HCEC 1CT (cell line): ENCODE measurements around the gene GLI1.
"Not testable (repeated sequence)": the region's sequence is repeated elsewhere in the genome, so short reads cannot be mapped to it uniquely, and the experiment has no call there.

Experiments used
- DNase-seq: peaks from one replicate; pipeline ENCODE4 v3.0.0-alpha.2; 2017

GLI1 gene

DNA sequence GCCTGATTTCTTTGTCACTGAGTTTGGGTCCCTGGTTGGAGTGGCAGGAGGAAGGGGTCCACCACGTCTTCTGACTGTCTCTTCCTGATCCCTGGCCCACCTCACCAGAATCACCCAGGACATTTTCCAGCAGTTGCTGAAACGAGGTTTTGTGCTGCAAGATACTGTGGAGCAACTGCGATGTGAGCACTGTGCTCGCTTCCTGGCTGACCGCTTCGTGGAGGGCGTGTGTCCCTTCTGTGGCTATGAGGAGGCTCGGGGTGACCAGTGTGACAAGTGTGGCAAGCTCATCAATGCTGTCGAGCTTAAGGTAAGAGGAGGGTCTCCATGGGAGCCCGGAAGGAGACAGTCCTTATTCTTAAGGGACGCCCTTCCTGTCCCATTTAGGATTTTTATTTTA is 40.6 kb downstream of the GLI1 start:
- DNase-seq = no peak

DNA sequence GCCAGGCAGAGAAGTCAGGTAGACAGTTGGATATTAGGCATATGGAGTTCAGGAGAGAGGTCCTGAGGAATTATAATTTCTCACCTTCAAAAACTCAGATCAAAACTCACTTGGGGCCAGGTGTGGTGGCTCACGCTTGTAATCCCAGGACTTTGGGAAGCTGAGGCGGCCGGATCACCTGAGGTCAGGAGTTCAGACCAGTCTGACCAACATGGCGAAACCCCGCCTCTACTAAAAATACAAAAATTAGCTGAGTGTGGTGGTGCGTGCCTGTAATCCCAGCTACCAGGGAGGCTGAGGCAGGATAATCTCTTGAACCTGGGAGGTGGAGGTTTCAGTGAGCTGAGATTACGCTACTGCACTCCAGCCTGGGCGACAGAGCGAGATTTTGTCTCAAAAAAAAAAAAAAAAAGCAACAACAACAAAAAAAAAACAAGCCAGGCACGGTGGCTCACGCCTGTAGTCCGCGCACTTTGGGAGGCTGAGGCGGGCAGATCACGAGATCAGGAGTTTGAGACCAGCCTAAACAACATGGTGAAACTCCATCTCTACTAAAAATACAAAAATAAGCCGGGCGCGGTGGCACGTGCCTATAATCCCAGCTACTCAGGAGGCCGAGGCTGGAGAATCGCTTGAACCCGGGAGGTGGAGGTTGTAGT is 42.9 kb downstream of the GLI1 start:
- not testable (repeated sequence) for DNase-seq

DNA sequence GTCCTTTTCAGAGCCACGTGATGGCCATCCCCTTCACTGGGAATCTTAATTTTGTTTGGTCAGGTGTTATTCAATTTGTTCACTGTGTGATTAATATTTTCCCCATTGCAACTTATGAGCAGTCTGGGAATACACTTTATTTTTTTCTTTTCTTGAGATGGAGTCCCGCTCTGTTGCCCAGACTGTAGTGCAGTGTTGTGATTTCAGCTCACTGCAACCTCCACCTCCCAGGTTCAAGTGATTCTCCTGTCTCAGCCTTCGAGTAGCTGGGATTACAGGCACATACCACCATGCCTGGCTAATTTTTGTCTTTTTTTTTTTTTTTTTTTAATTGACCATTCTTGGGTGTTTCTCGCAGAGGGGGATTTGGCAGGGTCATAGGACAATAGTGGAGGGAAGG is 47.0 kb downstream of the GLI1 start:
- not testable (repeated sequence) for DNase-seq

DNA sequence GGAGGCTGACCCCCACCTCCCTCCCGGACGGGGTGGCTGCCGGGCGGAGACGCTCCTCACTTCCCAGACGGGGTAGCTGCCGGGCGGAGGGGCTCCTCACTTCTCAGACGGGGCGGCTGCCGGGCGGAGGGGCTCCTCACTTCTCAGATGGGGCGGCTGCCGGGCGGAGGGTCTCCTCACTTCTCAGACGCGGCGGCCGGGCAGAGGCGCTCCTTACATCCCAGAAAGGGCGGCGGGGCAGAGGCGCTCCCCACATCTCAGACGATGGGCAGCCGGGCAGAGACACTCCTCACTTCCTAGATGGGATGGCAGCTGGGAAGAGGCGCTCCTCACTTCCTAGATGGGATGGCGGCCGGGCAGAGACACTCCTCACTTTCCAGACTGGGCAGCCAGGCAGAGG is 48.2 kb downstream of the GLI1 start:
- not testable (repeated sequence) for DNase-seq

DNA sequence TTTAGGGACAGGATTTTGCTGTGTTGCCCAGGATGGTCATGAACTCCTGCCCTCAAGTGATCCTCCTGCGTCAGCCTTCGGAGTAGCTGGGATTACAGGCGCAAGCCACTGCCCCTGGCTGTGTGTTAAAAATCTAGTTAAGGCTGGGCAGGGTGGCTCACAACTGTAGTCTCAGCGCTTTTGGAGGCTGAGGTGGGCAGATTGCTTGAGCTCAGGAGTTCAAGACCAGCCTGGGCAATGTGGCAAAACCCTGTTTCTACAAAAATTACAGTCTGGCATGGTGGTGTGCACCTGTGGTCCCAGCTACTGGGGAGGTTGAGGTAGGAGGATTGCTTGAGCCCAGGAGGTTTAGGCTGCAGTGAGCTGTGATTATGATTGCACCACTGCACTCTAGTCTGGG is 51.6 kb downstream of the GLI1 start:
- no peak for DNase-seq

DNA sequence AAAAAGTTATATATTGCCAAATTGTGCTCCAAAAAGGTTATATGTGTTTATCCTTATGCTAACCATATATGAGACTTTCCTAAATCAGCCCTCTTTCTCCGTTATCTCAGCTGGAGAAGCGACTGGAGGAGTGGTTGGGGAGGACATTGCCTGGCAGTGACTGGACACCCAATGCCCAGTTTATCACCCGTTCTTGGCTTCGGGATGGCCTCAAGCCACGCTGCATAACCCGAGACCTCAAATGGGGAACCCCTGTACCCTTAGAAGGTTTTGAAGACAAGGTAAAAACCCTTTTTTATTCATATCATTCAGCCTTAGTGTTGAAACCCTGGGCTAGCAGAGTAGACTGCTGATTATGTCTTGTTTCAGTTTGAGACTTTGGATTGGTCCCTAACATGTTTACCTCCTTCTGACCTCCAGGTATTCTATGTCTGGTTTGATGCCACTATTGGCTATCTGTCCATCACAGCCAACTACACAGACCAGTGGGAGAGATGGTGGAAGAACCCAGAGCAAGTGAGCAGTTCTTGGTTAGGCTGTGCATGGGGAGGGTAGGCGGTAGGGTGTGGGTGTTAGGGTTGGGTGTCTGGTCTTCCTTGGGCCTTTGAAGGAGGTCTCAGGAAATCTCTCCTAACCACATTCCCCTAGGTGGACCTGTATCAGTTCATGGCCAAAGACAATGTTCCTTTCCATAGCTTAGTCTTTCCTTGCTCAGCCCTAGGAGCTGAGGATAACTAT is 52.2 kb downstream of the GLI1 start:
- DNase-seq = no peak

DNA sequence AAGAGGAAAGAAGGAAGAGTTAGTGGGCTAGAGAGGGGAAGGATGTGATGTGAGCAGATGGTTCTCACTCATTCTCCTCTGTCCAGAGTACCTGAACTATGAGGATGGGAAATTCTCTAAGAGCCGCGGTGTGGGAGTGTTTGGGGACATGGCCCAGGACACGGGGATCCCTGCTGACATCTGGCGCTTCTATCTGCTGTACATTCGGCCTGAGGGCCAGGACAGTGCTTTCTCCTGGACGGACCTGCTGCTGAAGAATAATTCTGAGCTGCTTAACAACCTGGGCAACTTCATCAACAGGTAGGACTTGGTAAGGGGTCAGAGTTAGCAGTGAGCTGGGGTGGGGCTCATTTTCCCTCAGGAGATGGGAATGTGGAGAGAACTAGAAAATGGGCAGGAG is 53.1 kb downstream of the GLI1 start:
- no peak for DNase-seq

DNA sequence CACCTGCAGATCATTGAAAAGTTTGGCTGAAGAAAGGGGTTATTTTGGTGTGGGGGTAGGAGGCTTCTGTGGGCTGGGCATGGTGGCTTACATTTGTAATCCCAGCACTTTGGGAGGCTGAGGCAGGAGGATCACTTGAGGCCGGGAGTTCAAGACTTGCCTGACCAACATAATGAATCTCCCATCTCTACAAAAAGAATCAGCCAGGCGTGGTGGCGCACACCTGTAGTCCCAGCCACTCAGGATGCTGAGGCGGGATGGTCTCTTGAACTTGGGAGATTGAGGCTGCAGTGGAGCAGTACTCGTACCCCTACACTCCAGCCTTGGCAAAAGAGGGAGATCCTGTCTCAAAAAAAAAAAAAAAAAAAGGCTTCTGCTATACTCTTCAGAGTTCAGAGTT is 53.7 kb downstream of the GLI1 start:
- DNase-seq = no peak

DNA sequence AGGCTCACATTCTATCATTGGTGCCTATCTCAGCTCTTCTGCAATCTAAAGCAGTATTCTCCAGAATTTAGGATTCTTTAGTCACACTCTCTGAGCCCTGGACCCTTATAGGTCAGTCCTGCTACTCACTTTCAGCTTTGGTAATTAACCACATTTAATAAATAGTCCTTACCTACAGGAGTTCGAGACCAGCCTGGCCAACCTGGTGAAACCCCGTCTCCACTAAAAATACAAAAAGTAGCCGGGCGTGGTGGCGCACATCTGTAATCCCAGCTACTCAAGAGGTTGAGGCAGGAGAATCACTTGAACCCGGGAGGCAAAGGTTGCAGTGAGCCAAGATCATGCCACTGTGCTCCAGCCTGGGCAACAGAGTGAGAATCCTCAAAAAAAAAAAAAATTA is 54.1 kb downstream of the GLI1 start:
- not testable (repeated sequence) for DNase-seq

DNA sequence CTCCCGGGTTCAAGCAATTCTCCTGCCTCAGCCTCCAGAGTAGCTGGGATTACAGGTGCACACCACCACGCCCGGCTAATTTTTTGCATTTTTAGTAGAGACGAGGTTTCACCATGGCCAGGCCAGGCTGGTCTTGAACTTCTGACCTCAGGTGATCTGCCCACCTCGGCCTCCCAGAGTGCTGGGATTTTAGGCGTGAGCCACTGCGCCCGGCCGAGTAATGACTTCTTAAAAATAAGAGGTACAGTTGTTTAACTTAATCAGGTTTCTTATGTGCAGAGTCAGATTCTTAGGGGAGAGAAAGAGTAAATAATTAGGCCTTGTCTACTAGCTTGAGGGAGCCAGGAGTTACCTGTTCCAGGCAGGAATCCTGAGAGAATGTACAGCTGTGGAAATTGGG is 54.7 kb downstream of the GLI1 start:
- not testable (repeated sequence) for DNase-seq

DNA sequence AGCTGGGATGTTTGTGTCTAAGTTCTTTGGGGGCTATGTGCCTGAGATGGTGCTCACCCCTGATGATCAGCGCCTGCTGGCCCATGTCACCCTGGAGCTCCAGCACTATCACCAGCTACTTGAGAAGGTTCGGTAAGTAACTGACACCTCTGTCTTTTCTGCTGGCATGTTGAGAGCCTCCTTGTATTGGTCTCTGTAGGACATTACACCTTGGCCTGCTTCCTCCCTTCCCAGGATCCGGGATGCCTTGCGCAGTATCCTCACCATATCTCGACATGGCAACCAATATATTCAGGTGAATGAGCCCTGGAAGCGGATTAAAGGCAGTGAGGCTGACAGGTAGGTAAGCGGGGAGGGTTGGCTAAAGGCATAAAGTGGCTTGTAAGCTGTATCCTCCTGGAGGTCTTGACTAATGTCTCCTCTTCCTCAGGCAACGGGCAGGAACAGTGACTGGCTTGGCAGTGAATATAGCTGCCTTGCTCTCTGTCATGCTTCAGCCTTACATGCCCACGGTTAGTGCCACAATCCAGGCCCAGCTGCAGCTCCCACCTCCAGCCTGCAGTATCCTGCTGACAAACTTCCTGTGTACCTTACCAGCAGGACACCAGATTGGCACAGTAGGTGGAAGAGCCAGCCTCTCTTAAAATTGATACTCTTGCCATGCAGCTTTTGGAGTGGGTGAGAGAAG is 55.3 kb downstream of the GLI1 start:
- DNase-seq = no peak

DNA sequence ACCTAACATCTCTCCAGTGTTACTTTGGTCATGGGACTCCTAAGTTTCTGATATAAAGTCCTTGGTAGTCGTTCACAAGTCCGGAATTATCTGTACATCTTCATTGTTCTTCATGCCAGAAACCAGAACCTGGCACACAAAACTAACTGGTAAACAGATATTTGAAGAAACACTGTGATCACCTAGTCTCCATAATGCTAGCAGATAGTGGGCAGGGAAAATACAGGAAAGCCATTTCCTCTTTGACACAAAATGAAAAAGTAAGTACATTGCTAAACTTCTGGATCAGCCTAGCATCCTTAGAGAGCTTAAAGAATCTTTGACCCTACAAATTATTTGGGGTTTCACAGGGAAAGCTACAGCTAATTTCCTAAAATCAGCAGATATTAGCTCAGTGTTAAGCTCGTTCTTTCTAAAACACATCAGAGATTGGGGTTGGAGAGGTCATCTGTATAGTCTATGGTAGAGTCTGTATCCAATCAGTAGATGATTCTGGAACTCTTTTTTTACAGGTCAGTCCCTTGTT is 55.9 kb downstream of the GLI1 start:
- no peak for DNase-seq

DNA sequence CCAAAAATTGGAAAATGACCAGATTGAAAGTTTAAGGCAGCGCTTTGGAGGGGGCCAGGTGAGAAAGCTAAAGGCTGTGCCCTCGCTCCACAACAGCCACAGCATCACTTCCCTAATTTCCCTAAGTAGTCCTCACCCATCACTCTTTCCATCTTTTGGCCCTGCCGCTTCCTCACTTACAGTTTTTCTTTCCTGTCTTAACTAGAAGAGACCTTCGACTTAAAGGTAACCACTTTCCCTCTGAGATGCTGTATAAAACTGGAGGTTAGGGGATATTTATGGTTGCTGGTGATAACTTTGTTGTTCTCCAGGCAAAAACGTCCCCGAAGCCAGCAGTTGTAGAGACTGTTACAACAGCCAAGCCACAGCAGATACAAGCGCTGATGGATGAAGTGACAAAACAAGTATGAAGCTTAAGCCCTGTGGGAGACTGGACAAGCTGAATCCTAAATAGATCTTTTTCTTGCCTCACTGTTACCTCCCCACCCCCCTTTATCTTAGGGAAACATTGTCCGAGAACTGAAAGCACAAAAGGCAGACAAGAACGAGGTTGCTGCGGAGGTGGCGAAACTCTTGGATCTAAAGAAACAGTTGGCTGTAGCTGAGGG is 56.5 kb downstream of the GLI1 start:
- no peak for DNase-seq

DNA sequence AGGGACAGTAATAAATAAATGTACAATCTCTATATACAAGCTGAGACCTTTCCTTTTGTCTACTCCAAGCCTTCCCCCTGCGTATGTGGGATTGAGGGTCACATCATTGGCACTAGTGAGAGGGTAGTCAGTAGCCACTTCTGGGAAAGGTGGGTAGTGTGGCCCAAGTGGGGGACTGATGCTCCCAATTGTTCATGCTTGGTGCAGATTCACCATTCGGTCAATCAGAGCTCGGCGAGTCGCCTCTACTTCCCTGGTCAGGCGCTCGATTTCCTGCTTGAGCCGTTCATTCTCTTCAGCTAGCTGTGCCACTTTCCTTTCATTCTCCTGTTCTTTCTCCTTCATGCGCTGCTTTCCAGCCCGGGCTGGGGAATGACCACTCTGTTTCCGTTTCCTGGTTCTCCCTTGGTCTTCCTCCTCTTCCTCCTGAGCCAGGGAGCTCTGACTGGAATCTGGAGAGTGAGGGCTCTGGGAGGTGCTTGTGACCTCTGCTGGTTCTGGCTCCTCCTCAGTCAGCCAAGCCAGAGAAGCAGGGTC is 57.1 kb downstream of the GLI1 start:
- no peak for DNase-seq

DNA sequence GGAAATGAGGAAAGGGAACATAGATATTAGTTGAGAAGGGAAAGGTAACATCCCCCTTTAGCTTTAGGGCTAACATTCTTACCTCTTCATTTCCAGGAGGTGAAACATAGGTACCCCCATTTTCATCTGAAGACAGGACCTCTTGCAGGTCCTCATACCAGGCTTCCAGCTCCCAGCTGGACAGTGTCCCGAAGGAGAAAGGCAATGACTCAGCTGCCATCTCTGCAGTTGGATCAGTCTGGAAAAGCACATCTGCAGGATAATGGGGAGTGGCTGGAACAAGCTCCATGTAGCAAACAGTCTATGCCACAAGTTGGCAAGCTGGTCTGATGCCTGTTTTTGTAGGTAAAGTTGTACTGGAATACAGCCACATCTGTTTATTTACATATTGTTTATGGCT is 57.6 kb downstream of the GLI1 start:
- DNase-seq = peak; percentile 47

DNA sequence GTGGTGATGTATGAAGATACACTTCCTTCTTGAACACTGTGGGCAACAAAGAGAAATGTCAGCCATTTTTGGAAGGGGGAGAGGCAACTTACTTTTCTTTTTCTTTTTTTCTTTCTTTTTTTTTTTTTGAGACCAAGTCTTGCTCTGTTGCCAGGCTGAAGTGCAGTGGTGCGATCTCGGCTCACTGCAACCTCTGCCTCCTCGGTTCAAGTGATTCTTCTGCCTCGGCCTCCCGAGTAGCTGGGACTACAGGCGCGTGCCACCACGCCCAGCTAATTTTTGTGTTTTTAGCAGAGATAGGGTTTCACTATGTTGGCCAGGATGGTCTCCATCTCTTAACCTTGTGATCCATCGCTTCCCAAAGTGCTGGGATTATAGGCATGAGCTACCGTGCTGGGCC is 58.1 kb downstream of the GLI1 start:
- not testable (repeated sequence) for DNase-seq

DNA sequence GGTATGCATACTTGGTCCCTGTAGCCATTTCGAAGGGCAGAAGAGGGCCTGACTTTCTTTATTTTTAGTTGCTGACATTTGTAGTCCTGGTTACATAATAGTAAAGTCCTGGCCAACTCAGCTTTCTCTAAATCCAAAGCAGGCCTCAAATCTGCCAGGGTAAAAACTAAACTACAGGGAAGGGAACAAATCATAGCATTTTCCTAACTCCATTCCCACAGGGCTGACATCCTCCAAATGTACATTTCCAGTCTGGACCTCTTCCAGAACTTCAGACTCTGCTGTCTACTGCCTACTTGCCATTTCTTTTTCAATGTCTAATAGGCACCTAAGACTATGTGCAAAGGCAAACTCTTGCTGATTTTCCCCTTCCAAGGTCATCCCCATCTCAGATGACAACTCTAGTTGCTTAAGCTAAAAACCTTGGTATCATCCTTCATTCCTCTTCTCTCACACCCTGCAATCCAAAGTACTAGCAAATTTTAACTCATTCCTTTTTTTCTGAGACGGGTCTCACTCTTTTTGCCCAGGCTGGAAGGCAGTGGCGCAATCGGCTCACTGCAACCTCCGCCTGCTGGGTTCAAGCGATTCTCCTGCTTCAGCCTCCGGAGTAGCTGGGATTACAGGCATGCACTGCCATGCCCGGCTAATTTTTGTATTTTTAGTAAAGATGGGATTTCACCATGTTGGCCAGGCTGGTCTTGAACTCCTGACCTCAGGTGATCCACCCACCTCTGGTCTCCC is 58.8 kb downstream of the GLI1 start:
- DNase-seq = no peak

DNA sequence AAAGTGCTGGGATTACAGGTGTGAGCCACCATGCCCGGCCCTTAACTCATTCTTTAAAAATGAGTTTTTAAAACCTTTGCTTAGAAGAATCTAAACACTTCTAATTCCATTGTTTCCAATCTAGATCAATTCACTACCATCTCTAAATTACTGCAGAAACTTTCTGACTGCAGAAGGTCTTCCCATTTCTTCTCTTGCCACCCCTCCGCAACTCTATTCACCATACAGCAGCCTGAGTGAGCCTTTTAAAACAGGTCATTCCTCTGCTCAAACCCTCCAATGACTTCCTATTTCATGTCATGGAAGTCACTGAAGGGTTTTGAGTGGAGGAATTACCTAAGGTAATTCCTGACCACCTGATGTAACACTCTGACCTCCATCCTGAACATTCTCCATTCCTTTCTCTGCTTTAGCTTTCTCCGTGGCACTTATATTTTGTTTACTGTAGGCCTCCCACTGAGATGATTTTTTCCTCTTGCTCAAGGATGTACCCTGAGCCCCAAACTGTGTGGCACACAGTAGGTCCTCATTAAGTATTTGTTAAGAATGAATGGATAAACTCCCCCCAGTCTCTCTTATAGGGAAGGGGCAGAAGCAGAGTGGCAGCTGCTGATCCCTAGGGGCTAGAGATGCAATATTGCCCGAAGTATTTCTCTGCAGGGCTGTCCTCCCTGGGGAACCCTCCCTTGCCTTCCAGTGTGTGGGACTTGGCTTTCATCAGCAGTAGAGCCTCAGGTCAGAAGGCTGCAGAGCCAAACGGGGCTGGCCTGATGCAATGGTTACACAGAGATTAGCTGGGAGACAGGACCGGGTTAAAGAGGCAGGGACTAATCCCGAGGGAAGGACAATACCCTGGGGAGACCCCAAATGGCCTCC is 59.6 kb downstream of the GLI1 start:
- DNase-seq = no peak

DNA sequence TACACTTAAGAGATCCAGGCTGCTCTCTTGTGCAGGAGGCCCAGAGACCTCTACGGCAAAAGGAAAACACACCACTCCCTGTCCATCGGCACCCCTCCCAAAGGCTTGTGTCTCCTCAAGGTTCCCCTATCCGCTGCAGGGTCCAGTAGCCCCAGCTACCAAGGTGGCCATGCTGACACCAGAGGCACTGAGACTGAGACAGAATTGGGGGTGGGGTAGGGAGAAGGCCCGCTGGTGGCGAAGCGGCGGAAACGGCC is 60.1 kb downstream of the GLI1 start:
- DNase-seq = no peak

DNA sequence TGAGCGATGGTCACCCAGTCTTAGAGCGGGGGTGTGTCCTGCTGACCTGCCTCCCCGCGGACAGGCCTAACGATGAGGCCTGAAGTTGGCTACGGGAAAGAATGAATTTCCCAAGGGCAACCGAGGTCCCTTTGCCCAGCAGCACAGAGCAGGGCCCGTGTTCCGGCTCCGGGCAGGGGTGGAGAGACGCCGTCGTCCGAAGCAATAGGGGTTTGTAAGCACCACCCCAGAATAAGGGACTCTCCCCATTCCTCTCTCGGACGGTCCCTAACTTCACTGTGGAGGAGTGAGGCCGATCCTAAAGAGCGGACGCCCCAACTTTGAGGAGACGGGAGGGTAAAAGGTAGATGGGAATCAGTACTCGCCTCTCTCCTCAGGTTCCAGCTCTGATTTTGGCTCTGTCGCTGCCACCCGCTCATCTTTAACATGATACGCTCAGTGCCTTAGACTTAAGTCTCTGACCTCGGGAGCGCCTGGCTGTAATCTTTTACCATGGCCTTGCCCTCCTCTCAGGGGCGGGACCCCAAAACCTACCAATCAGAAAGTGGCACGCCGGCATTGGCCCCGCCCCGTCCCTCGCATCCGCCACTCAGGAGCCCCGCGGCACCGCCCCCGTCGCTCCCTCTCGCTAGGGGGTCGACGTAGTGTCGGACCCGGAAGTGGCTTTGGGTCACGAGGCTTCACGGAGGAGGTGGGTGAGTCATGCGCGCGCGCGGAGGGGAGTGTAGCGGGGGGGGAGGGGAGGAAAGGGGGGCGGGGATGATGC is 60.7 kb downstream of the GLI1 start, which contains the start of gene DDIT3:
DDIT3 (minus strand) TSS at position 462 of the 766 bp plus-strand sequence. CDS start 3,108 bp downstream, outside the sequence.
- peak; percentile 99 for DNase-seq

DNA sequence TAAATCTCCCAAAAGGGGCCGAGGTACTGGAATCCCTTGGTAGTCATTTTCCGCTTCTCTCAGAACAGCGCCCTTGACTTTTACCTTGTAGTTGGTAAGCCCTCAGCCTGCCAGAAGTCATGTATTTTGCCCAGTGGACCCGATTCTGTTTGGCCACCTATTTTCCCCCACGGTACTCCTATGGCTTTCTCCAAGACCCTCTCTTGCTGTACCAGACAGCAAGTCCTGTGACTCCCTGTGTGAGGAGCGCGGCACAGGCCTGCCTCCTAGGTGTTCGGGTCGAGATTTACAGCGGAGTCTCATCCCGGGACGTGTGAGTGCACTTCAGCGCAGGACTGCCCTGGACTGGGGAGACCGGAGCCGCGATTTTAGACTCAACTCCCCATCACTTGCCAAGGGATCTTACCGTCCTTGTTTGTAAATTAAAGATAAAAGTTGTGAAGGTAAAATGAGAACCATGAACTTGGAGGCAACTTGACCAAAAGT is 62.0 kb downstream of the GLI1 start:
- no peak for DNase-seq
